Body of pancreas (tissue), 4 donors: Measurements from ENCODE around the gene PRDM16. TPM values are rescaled to one million over a fixed set of nuclear protein-coding genes. Genes with fewer than 3 reads are reported as not detected.

ENCODE experiments used
- ATAC-seq: fragments of 150-250 bp; one replicate; pipeline ENCODE4 v1.9.1; 2016
- DNase-seq, 4 donors: peaks; one replicate each; pipeline ENCODE4 v3.0.0-alpha.2; 2019
- H3K27ac ChIP-seq, 4 donors: fragments of 200-600 bp; sonication (generic); 1 replicate in 3 of 4; 2 replicates in 1 of 4; pipeline versions ENCODE4 v1.5.1 to v1.6.1; 2016 to 2019; ENCODE audit warnings: mild to moderate bottlenecking in 1 of 4, mixed read lengths in 1 of 4, moderate library complexity in 1 of 4
- H3K27me3 ChIP-seq, 2 donors: fragments of 200-600 bp; sonication (generic); one replicate each; pipeline ENCODE4 v1.6.0; 2016; ENCODE audit warnings: mild to moderate bottlenecking in 1 of 2
- H3K36me3 ChIP-seq, 2 donors: fragments of 200-600 bp; sonication (generic); replicated peaks in 1 of 2; 2 replicates each; pipeline ENCODE4 v1.5.1; 2016; ENCODE audit warnings: low read depth in 2 of 2; ENCODE audit not compliant: insufficient read depth in 1 of 2
- H3K4me1 ChIP-seq: fragments of 200-600 bp; sonication (generic); one replicate; pipeline ENCODE4 v1.6.0; 2016
- H3K4me3 ChIP-seq, 2 donors: fragments of 200-600 bp; sonication (generic); 1 replicate in 1 of 2; 2 replicates in 1 of 2; pipeline ENCODE4 v1.5.1; 2016 to 2019
- H3K9me3 ChIP-seq, 3 donors: fragments of 200-600 bp; sonication (generic); 1 replicate in 2 of 3; 2 replicates in 1 of 3; pipeline ENCODE4 v1.5.1; 2016
- POLR2A ChIP-seq, 3 donors: fragments of 450-650 bp; IDR thresholded peaks; one replicate each; pipeline ENCODE4 v1.6.1; 2016; ENCODE audit warnings: antibody characterized with exemption in 3 of 3, mild to moderate bottlenecking in 2 of 3
- WGBS, 2 donors: methylation state at CpG; one replicate each; pipeline ENCODE4 v1.1.5; 2017; 5-methylcytosine and 5-hydroxymethylcytosine counted together
- intact Hi-C: fragments of 100-400 bp; cut with DNase I; formaldehyde crosslinking; loops from one replicate; pipeline ENCODE4 v1.15.1; 2023
- total RNA-seq, 2 donors: library from RNA; depleted of rRNA; stranded (reverse); fragments of >200 nt; gene quantifications; one replicate each; pipeline ENCODE4 v1.1.0, GENCODE V29; 2016
- TF ChIP-seq, protein P1 (sequence below), 7 experiments: fragments of 450-650 bp in 4 of 7; fragments of 200-600 bp in 3 of 7; sonication (generic) in 3 of 7; IDR thresholded peaks; one replicate each; pipeline ENCODE4 v1.5.1; 2016 to 2019; ENCODE audit warnings: antibody characterized with exemption in 7 of 7

The PRDM16 gene
- total RNA-seq, 2 donors from 2014 or later = 15.2 to 16.6 TPM

DNA sequence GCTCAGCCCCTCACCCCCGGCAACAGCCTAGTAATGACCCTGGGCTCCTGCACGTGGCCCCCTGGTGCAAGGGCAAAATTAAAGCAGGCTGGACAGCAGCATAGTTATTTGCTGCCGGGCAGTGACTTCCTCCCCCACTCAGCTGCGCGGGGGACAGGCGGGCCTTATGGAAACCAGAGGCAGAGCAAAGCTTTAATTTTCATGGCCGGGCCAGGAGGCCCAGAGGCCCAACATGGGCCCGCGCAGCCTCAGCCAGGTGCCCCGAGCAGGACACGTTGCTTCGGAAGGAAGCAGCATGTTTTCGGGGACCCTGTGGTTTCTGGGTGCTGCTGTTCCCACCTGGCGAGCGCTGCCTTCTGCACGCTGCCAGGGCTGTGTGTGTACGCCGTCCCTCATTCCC lies 295.5 kb downstream of the PRDM16 start:
- TF ChIP-seq, protein P1, sequence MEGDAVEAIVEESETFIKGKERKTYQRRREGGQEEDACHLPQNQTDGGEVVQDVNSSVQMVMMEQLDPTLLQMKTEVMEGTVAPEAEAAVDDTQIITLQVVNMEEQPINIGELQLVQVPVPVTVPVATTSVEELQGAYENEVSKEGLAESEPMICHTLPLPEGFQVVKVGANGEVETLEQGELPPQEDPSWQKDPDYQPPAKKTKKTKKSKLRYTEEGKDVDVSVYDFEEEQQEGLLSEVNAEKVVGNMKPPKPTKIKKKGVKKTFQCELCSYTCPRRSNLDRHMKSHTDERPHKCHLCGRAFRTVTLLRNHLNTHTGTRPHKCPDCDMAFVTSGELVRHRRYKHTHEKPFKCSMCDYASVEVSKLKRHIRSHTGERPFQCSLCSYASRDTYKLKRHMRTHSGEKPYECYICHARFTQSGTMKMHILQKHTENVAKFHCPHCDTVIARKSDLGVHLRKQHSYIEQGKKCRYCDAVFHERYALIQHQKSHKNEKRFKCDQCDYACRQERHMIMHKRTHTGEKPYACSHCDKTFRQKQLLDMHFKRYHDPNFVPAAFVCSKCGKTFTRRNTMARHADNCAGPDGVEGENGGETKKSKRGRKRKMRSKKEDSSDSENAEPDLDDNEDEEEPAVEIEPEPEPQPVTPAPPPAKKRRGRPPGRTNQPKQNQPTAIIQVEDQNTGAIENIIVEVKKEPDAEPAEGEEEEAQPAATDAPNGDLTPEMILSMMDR (IDR thresholded peaks at IDR 0.05) = no peak
- no peak for TF ChIP-seq POLR2A (IDR thresholded peaks at IDR 0.05)
- no peak overlapping the region for H3K4me3 ChIP-seq
- ATAC-seq (no peak), DNase-seq (no peak)
- H3K9me3 ChIP-seq = no peaks in the 10 kb centered on the region
- H3K4me1 ChIP-seq = peaks cover 19% of the 10 kb centered on the region
- 81 to 92% methylated on average over 2 to 18 of the region's 18 CpGs for WGBS, 2 donors
- H3K27me3 ChIP-seq = no peaks in the 10 kb centered on the region
- intact Hi-C loops = no loop called here
- H3K36me3 ChIP-seq = no peaks in the 10 kb centered on the region
- no peak overlapping the region for H3K27ac ChIP-seq

- H3K27ac ChIP-seq = peak overlapping the region in 1 of 4 donors; percentile 34
- peaks cover 19% of the 10 kb centered on the region for H3K4me1 ChIP-seq
- TF ChIP-seq POLR2A (IDR thresholded peaks at IDR 0.05) = no peak
- TF ChIP-seq, protein P1 (IDR thresholded peaks at IDR 0.05) = no peak
- no peaks in the 10 kb centered on the region for H3K9me3 ChIP-seq
- DNase-seq = no peak
- no peak for ATAC-seq
- no peak overlapping the region for H3K4me3 ChIP-seq
- H3K36me3 ChIP-seq = no peaks in the 10 kb centered on the region
- H3K27me3 ChIP-seq = no peaks in the 10 kb centered on the region
- 65 to 79% methylated on average over 2 to 11 of the region's 11 CpGs for WGBS, 2 donors
- intact Hi-C loops = no loop called here
These were observed 296.0 kb downstream of the PRDM16 start for GRCh38 chr1:3364983-3365382.

- intact Hi-C loops = no loop called here
- no peak for ATAC-seq
These were observed 296.6 kb downstream of the PRDM16 start for GRCh38 chr1:3365523-3366125.

GRCh38 chr1:3366126-3367051 lies 297.4 kb downstream of the PRDM16 start:
- Histone ChIP-seq H3K36me3 (no peaks in the 10 kb centered on the region), H3K4me1 (peaks cover 19% of the 10 kb centered on the region), H3K27me3 (no peaks in the 10 kb centered on the region), H3K9me3 (no peaks in the 10 kb centered on the region), H3K27ac (peak overlapping the region; percentile 17 to 74 (median 61)), H3K4me3 (no peak overlapping the region)
- peak in 2 of 4 donors; percentile 37 to 44 for DNase-seq
- peak; percentile 57 for ATAC-seq
- intact Hi-C loops = no loop called here
- TF ChIP-seq, protein P1 (IDR thresholded peaks at IDR 0.05) = no peak
- TF ChIP-seq POLR2A (IDR thresholded peaks at IDR 0.05) = no peak
- 51 to 69% methylated on average over 33 to 42 of the region's 42 CpGs for WGBS, 2 donors

More at GRCh38 chr1:3365523-3366125, 296.6 kb downstream of the PRDM16 start:
- H3K4me1 ChIP-seq = peaks cover 19% of the 10 kb centered on the region
- peak in 1 of 4 donors; percentile 40 for DNase-seq
- H3K36me3 ChIP-seq = no peaks in the 10 kb centered on the region
- peak overlapping the region; percentile 17 to 74 (median 61) for H3K27ac ChIP-seq
- no peak overlapping the region for H3K4me3 ChIP-seq
- no peak for TF ChIP-seq POLR2A (IDR thresholded peaks at IDR 0.05)
- TF ChIP-seq, protein P1 (IDR thresholded peaks at IDR 0.05) = no peak
- no peaks in the 10 kb centered on the region for H3K27me3 ChIP-seq
- 57 to 72% methylated on average over 18 to 22 of the region's 22 CpGs for WGBS, 2 donors
- H3K9me3 ChIP-seq = no peaks in the 10 kb centered on the region
